Memory B cell (primary cell): Measurements from ENCODE around the gene NUDT4B.
"Not testable (repeated sequence)": the region's sequence is repeated elsewhere in the genome, so short reads cannot be mapped to it uniquely, and the experiment has no call there.

Experiments used
- ATAC-seq: fragments of 150-1000 bp; cut with Tn5 transposase; 2 replicates; pipeline ENCODE4 v1.10.0; 2021; ENCODE audit warnings: low read depth, mild to moderate bottlenecking, moderate library complexity
- DNase-seq, 2 donors: peaks; one replicate each; pipeline ENCODE4 v3.0.0; 2022; ENCODE audit warnings: low spot score in 2 of 2
- H3K27ac Mint-ChIP-seq: one replicate; pipeline ENCODE4 v1.8.0; 2022; ENCODE audit warnings: mild to moderate bottlenecking, moderate library complexity, mixed read lengths
- H3K27me3 Mint-ChIP-seq: one replicate; pipeline ENCODE4 v1.8.0; 2022; ENCODE audit warnings: mixed read lengths
- H3K36me3 Mint-ChIP-seq: one replicate; pipeline ENCODE4 v1.8.0; 2022; ENCODE audit warnings: mild to moderate bottlenecking, mixed read lengths
- H3K4me1 Mint-ChIP-seq: one replicate; pipeline ENCODE4 v1.8.0; 2022; ENCODE audit warnings: mixed read lengths
- H3K4me3 Mint-ChIP-seq: one replicate; pipeline ENCODE4 v1.8.0; 2022; ENCODE audit warnings: mild to moderate bottlenecking, moderate library complexity, mixed read lengths
- H3K9me3 Mint-ChIP-seq: one replicate; pipeline ENCODE4 v1.8.0; 2022; ENCODE audit warnings: mixed read lengths

The NUDT4B gene

GRCh38 chr1:148759749-148760148 lies 11.2 kb downstream of the NUDT4B start:
- not testable (repeated sequence) for DNase-seq, H3K4me1 Mint-ChIP-seq, H3K36me3 Mint-ChIP-seq, H3K27me3 Mint-ChIP-seq, H3K9me3 Mint-ChIP-seq, ATAC-seq, H3K27ac Mint-ChIP-seq, H3K4me3 Mint-ChIP-seq

- not testable (repeated sequence) for H3K27me3 Mint-ChIP-seq, DNase-seq, H3K27ac Mint-ChIP-seq, H3K4me3 Mint-ChIP-seq, H3K36me3 Mint-ChIP-seq, H3K9me3 Mint-ChIP-seq, ATAC-seq, H3K4me1 Mint-ChIP-seq
These were observed 11.6 kb downstream of the NUDT4B start for GRCh38 chr1:148760206-148760605.

- ATAC-seq, H3K27ac Mint-ChIP-seq, H3K27me3 Mint-ChIP-seq, H3K9me3 Mint-ChIP-seq, H3K36me3 Mint-ChIP-seq, H3K4me3 Mint-ChIP-seq, H3K4me1 Mint-ChIP-seq, DNase-seq: not testable (repeated sequence)
These were observed 12.8 kb downstream of the NUDT4B start for GRCh38 chr1:148761360-148761759.

- H3K27me3 Mint-ChIP-seq, H3K4me3 Mint-ChIP-seq, H3K36me3 Mint-ChIP-seq, H3K9me3 Mint-ChIP-seq, H3K4me1 Mint-ChIP-seq, H3K27ac Mint-ChIP-seq, DNase-seq: not testable (repeated sequence)
- peak; percentile 48 for ATAC-seq
These were observed 16.9 kb downstream of the NUDT4B start for GRCh38 chr1:148765238-148766019.

GRCh38 chr1:148768541-148768940 lies 20.0 kb downstream of the NUDT4B start:
- H3K4me3 Mint-ChIP-seq, H3K4me1 Mint-ChIP-seq, H3K27ac Mint-ChIP-seq, H3K27me3 Mint-ChIP-seq, H3K36me3 Mint-ChIP-seq, ATAC-seq, DNase-seq, H3K9me3 Mint-ChIP-seq: not testable (repeated sequence)

GRCh38 chr1:148769495-148769894 lies 20.9 kb downstream of the NUDT4B start:
- not testable (repeated sequence) for H3K4me3 Mint-ChIP-seq, H3K9me3 Mint-ChIP-seq, DNase-seq, H3K27me3 Mint-ChIP-seq, H3K36me3 Mint-ChIP-seq, ATAC-seq, H3K27ac Mint-ChIP-seq, H3K4me1 Mint-ChIP-seq

- H3K4me1 Mint-ChIP-seq, H3K4me3 Mint-ChIP-seq, H3K27ac Mint-ChIP-seq, H3K36me3 Mint-ChIP-seq, ATAC-seq, H3K27me3 Mint-ChIP-seq, H3K9me3 Mint-ChIP-seq, DNase-seq: not testable (repeated sequence)
These were observed 25.1 kb downstream of the NUDT4B start for GRCh38 chr1:148773690-148774089.

- not testable (repeated sequence) for DNase-seq, H3K9me3 Mint-ChIP-seq, ATAC-seq, H3K27me3 Mint-ChIP-seq, H3K27ac Mint-ChIP-seq, H3K4me1 Mint-ChIP-seq, H3K4me3 Mint-ChIP-seq, H3K36me3 Mint-ChIP-seq
These were observed 25.5 kb downstream of the NUDT4B start for GRCh38 chr1:148774102-148774501.

GRCh38 chr1:148775263-148775662 lies 26.7 kb downstream of the NUDT4B start:
- H3K36me3 Mint-ChIP-seq, H3K27ac Mint-ChIP-seq, H3K4me3 Mint-ChIP-seq, ATAC-seq, DNase-seq, H3K27me3 Mint-ChIP-seq, H3K4me1 Mint-ChIP-seq, H3K9me3 Mint-ChIP-seq: not testable (repeated sequence)

- DNase-seq, H3K4me3 Mint-ChIP-seq, H3K36me3 Mint-ChIP-seq, H3K27me3 Mint-ChIP-seq, H3K9me3 Mint-ChIP-seq, ATAC-seq, H3K4me1 Mint-ChIP-seq, H3K27ac Mint-ChIP-seq: not testable (repeated sequence)
These were observed 29.1 kb downstream of the NUDT4B start for GRCh38 chr1:148777649-148778048.

- not testable (repeated sequence) for H3K27ac Mint-ChIP-seq, H3K9me3 Mint-ChIP-seq, DNase-seq, H3K27me3 Mint-ChIP-seq, H3K36me3 Mint-ChIP-seq, H3K4me1 Mint-ChIP-seq, H3K4me3 Mint-ChIP-seq, ATAC-seq
These were observed 31.8 kb downstream of the NUDT4B start for GRCh38 chr1:148780404-148780803.

- H3K9me3 Mint-ChIP-seq, H3K4me3 Mint-ChIP-seq, H3K27ac Mint-ChIP-seq, H3K4me1 Mint-ChIP-seq, H3K36me3 Mint-ChIP-seq, DNase-seq, H3K27me3 Mint-ChIP-seq: not testable (repeated sequence)
- ATAC-seq = peak; percentile 34
These were observed 43.0 kb downstream of the NUDT4B start for GRCh38 chr1:148791543-148792099.

- DNase-seq, H3K4me3 Mint-ChIP-seq, H3K4me1 Mint-ChIP-seq, H3K9me3 Mint-ChIP-seq, H3K36me3 Mint-ChIP-seq, H3K27me3 Mint-ChIP-seq, ATAC-seq, H3K27ac Mint-ChIP-seq: not testable (repeated sequence)
These were observed 45.3 kb downstream of the NUDT4B start for GRCh38 chr1:148793762-148794332.
